SJCRH30 (cell line): ENCODE results near the gene FGGY. TPM values are rescaled to one million over a fixed set of nuclear protein-coding genes. Genes with fewer than 3 reads are reported as not detected.

Source experiments
- DNase-seq, 2 experiments: peaks; one replicate each; pipeline ENCODE4 v3.0.0-alpha.2; 2015 to 2020
- H3K27ac ChIP-seq: fragments of 250-450 bp; sonication (Bioruptor Pico); 2 replicates; pipeline ENCODE4 v1.5.1; 2020; ENCODE audit warnings: mild to moderate bottlenecking, moderate library complexity
- H3K27me3 ChIP-seq: fragments of 250-450 bp; sonication (Bioruptor Pico); 2 replicates; pipeline ENCODE4 v1.5.1; 2020; ENCODE audit warnings: mild to moderate bottlenecking, moderate library complexity
- H3K36me3 ChIP-seq: fragments of 250-450 bp; sonication (Bioruptor Pico); 2 replicates; pipeline ENCODE4 v1.5.1; 2020; ENCODE audit warnings: mild to moderate bottlenecking, moderate library complexity
- H3K4me1 ChIP-seq: fragments of 250-450 bp; sonication (Bioruptor Pico); 2 replicates; pipeline ENCODE4 v1.5.1; 2020; ENCODE audit warnings: mild to moderate bottlenecking, moderate library complexity
- H3K4me3 ChIP-seq: fragments of 250-450 bp; sonication (Bioruptor Pico); 2 replicates; pipeline ENCODE4 v1.5.1; 2020; ENCODE audit warnings: mild to moderate bottlenecking, moderate library complexity
- H3K9me3 ChIP-seq: fragments of 250-450 bp; sonication (Bioruptor Pico); replicated peaks from 2 replicates; pipeline ENCODE4 v1.5.1; 2020; ENCODE audit warnings: mild to moderate bottlenecking, moderate library complexity
- total RNA-seq: library from RNA; depleted of rRNA; stranded (reverse); fragments of >200 nt; shearing (Covaris generic); gene quantifications from 2 replicates; pipeline ENCODE4 v1.2.3, GENCODE V29; 2014

Gene FGGY
- total RNA-seq, 1 experiment from 2014 or later = 31.8 TPM

DNA sequence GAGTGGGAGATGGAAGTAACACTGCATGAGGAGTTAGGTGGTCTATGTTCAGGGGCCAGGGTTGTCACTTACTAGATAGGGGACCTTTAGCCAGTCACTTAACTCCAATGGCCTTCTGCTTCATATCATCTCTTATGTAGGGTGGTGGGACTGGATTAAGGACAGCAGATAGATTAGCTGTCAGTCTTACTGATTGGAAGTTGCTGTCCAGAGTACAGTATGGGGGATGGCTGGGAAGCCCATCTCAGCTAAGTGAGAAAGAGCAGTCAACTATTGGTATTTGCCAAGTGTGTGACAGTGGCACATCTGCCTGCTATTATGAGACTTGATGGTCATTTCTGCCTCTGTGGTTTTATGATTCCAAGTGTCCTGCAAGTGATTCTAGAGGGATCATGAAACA is 130.9 kb downstream of the FGGY start:
- peak overlapping the region; percentile 96 for H3K27ac ChIP-seq
- no peaks in the 10 kb centered on the region for H3K27me3 ChIP-seq
- no peaks in the 10 kb centered on the region for H3K9me3 ChIP-seq
- H3K4me1 ChIP-seq = peaks cover 78% of the 10 kb centered on the region
- H3K36me3 ChIP-seq = no peaks in the 10 kb centered on the region
- peak overlapping the region; percentile 18 for H3K4me3 ChIP-seq
- DNase-seq = no peak

DNA sequence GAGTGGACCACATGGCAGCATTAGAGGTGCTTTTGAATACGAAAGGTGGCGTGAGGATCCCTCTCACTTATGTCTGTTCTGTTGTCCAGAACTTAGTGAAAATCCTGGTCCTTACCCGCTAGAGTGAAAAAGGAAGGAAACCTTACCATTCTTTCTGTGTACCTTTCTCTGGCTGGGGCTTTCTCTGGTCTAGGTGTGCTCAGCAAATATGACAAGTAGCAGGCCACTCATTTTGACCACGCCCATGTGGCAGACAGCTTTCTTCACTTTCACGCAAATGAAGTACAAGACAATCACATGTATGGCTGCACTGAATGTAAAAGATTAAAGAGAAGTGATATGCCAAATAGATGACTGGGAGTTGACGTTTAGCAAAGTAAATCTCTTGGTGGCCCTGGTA is 131.9 kb downstream of the FGGY start:
- Histone ChIP-seq H3K4me1 (peaks cover 85% of the 10 kb centered on the region), H3K27me3 (no peaks in the 10 kb centered on the region), H3K9me3 (no peaks in the 10 kb centered on the region), H3K4me3 (no peak overlapping the region), H3K27ac (peak overlapping the region; percentile 96), H3K36me3 (no peaks in the 10 kb centered on the region)
- no peak for DNase-seq

DNA sequence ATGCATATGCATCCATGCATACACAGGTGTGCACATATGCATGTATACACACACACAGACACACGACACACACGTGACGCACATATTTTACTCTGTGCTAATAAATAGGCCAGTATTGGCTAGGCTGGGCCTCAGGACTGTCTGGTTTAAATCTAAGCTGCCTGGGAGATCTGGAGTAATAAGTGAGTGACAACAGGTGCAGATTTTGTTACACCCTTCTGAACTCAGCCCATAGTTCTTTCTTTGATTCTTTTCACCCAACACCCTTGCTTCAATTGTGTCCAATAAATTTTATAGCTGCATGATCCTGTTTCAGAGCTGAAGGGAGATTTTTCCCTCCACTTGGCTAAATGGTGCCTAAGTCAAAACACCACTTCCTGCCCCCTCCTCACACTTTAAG is 132.8 kb downstream of the FGGY start:
- no peak overlapping the region for H3K4me3 ChIP-seq
- H3K27me3 ChIP-seq = no peaks in the 10 kb centered on the region
- DNase-seq = peak; percentile 50 to 84
- H3K9me3 ChIP-seq = no peaks in the 10 kb centered on the region
- H3K36me3 ChIP-seq = no peaks in the 10 kb centered on the region
- H3K27ac ChIP-seq = peak overlapping the region; percentile 96
- peaks cover 92% of the 10 kb centered on the region for H3K4me1 ChIP-seq

DNA sequence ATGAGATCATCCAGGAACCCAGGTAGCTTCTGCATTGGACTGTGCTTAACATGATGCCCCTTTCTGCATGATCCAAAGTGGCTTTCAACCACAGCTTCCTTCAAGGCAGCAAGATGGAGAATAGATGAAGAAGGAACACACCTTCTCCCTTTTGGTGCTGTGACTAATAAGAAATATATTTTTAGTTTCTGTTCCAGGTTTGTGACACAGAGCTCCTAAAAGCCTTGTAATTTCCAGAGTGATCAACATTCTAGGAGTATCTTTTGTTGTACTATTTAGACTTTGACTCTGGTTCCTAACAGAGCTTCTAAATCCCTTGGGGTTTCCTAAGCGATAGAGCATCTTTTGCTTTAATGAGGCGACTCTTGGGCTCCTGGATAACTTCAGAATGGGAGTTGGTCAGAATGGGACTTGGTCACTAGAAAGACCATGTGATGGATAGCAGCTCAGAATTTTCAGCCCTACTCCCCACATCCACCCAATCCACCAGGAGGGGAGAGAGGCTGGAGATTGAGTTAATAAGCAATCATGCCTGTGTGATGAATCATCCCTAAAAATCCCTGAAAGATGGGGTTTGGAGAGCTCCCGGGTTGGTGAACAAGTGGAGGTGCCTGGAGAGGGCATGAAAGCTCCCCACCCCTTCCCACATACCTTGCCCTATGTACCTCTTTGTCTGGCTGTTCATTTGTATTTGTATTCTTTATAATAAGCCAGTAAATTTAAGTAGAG is 134.8 kb downstream of the FGGY start:
- peak; percentile 53 to 61 for DNase-seq
- H3K36me3 ChIP-seq = no peaks in the 10 kb centered on the region
- H3K27ac ChIP-seq = peak overlapping the region; percentile 24; the same call in 1 of the 2 replicates

GRCh38 chr1:59432531-59433439 is 135.9 kb downstream of the FGGY start:
- no peaks in the 10 kb centered on the region for H3K36me3 ChIP-seq
- H3K4me1 ChIP-seq = peaks cover 75% of the 10 kb centered on the region
- H3K27me3 ChIP-seq = no peaks in the 10 kb centered on the region
- DNase-seq = no peak
- H3K4me3 ChIP-seq = no peak overlapping the region
- no peaks in the 10 kb centered on the region for H3K9me3 ChIP-seq
- peak overlapping the region; percentile 83; the same call in 1 of the 2 replicates for H3K27ac ChIP-seq

More for the DNA sequence above, 134.8 kb downstream of the FGGY start:
- no peak overlapping the region for H3K4me3 ChIP-seq
- H3K9me3 ChIP-seq = no peaks in the 10 kb centered on the region
- H3K4me1 ChIP-seq = peaks cover 82% of the 10 kb centered on the region
- H3K27me3 ChIP-seq = no peaks in the 10 kb centered on the region

DNA sequence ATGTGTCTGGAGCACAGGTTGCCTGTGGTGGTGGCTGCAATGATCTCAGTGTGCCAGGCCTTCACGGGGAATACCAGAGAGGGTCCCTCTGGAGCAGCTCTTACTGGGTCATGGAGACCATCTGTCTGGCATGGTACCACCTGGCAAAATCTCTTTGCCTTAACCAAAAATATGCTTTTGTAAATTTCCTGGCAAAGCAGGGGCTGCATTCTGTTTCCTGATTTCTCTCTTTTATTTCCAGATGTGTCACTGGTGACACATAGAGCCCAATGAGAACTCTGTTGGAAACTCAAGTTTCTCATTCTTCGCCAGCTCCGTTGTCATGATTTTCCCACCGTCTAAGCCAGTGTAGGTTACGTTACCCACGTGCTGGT is 136.5 kb downstream of the FGGY start:
- Histone ChIP-seq H3K9me3 (no peaks in the 10 kb centered on the region), H3K27me3 (no peaks in the 10 kb centered on the region), H3K27ac (peak overlapping the region; percentile 83), H3K36me3 (no peaks in the 10 kb centered on the region), H3K4me1 (peaks cover 69% of the 10 kb centered on the region), H3K4me3 (no peak overlapping the region)
- no peak for DNase-seq

DNA sequence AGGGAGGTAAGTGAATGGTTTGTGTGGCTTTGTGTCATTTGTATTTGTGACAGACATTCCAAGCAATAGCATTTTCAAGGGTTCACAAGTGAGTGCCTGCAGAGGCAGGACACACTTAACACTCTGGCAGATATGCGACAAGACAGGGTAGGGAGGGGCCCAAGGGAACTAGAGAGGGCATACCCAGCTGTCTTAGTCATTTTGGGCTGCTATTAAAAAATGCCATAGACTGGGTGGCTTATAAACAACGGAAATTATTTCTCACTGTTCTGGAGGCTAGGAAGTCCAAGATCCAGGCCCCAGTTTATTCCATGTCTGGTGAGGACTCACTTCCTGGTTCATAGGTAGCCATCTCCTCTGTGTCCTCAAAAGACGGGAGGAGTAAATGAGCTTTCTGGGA is 137.4 kb downstream of the FGGY start:
- no peaks in the 10 kb centered on the region for H3K27me3 ChIP-seq
- peaks cover 59% of the 10 kb centered on the region for H3K4me1 ChIP-seq
- no peaks in the 10 kb centered on the region for H3K36me3 ChIP-seq
- H3K4me3 ChIP-seq = no peak overlapping the region
- H3K27ac ChIP-seq = peak overlapping the region; percentile 83
- H3K9me3 ChIP-seq = no peaks in the 10 kb centered on the region
- peak; percentile 87 for DNase-seq

DNA sequence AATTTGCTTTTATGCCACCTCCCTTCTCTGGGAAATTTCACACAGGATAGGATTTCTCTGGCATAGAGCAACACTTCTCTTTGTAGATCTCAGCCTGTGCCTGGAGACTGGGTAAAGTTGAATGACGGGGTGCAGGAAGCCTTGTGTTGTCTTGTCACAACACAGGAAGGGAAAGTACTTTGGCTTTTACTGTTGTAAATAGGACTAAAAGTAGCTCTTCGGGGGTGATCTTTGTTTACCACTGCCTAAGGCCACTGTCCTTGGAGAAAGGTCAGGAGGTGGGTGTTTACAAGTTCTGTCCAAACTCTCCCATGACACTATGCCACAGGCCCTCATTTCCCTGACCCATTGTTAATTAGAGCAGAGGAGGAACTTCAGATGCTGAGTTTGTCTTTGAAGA is 139.7 kb downstream of the FGGY start:
- Histone ChIP-seq H3K4me1 (peaks cover 45% of the 10 kb centered on the region), H3K27ac (no peak overlapping the region), H3K9me3 (no peaks in the 10 kb centered on the region), H3K36me3 (no peaks in the 10 kb centered on the region), H3K4me3 (no peak overlapping the region), H3K27me3 (no peaks in the 10 kb centered on the region)
- DNase-seq = peak in 1 of 2 experiments; percentile 1

GRCh38 chr1:59438058-59438560 is 141.2 kb downstream of the FGGY start:
- DNase-seq = no peak
- peaks cover 2% of the 10 kb centered on the region; the same call in 1 of the 2 replicates for H3K9me3 ChIP-seq
- no peaks in the 10 kb centered on the region for H3K27me3 ChIP-seq
- no peak overlapping the region for H3K4me3 ChIP-seq
- peaks cover 45% of the 10 kb centered on the region for H3K4me1 ChIP-seq
- H3K27ac ChIP-seq = no peak overlapping the region
- no peaks in the 10 kb centered on the region for H3K36me3 ChIP-seq

DNA sequence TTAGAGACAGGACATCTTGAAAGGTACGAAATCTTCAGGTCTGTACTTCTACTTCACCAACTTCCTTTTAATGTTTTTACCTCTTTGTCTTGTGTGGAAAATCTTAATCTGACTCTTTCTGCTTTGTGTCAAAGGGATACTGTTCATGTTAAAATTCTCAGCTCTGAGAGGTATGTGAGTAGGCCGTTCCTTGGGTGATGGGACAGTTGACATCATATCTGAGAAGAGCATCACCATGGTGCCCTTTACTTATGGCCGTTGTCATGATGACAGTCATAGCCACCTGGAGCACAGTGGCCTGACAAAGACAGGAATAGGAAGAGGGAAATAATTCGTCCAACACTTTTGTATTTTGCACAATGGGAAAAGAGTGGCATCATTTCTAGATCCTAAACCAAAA is 145.6 kb downstream of the FGGY start:
- no peak for DNase-seq
- Histone ChIP-seq H3K27me3 (no peaks in the 10 kb centered on the region), H3K9me3 (peaks cover 2% of the 10 kb centered on the region), H3K27ac (peak overlapping the region; percentile 90), H3K4me3 (no peak overlapping the region), H3K4me1 (peaks cover 32% of the 10 kb centered on the region), H3K36me3 (no peaks in the 10 kb centered on the region)

- Histone ChIP-seq H3K27ac (peak overlapping the region; percentile 90), H3K4me1 (peaks cover 32% of the 10 kb centered on the region), H3K36me3 (no peaks in the 10 kb centered on the region), H3K9me3 (peaks cover 6% of the 10 kb centered on the region), H3K4me3 (no peak overlapping the region), H3K27me3 (no peaks in the 10 kb centered on the region)
- DNase-seq = peak; percentile 90 to 91
Measured at GRCh38 chr1:59443310-59443709, 146.4 kb downstream of the FGGY start.

DNA sequence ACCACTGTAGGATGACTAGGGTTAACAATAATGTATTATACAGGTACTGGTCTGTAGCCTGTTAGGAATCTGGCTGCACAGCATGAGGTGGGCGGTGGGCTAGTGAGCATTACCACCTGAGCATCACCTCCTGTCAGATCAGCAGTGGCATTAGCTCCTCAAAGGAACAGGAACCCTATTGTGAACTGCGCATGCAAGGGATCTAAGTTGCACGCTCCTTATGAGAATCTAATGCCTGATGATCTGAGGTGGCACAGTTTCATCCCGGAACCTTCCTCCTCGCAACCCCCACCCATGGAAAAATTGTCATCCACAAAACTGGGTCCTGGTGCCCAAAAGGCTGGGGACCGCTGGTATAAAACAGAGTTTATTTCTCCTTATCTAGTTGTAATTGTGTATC is 147.6 kb downstream of the FGGY start:
- no peak for DNase-seq
- Histone ChIP-seq H3K27ac (peak overlapping the region; percentile 90), H3K4me1 (peaks cover 32% of the 10 kb centered on the region), H3K36me3 (no peaks in the 10 kb centered on the region), H3K27me3 (no peaks in the 10 kb centered on the region), H3K4me3 (no peak overlapping the region), H3K9me3 (peaks cover 6% of the 10 kb centered on the region)

DNA sequence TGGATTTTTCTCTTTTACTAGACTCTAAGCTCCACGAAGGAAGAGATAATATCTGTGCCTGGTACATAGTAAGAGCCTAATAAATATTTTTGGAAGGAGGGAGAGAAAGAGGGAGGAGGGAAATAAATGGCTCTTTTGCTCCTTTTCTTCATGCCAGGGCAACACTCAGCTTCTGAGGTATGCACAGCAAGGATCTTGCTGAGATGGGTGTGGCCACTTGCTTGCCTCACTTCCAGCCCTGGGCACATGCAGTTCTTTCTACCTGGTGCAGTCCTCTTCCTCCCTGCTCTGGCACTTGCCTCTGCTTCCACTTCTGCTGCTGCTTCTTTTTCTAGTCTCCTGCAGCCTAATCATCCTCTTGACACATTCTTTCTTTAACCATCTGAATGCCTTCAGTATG is 148.1 kb downstream of the FGGY start:
- peaks cover 6% of the 10 kb centered on the region for H3K9me3 ChIP-seq
- no peaks in the 10 kb centered on the region for H3K27me3 ChIP-seq
- no peak overlapping the region for H3K4me3 ChIP-seq
- H3K4me1 ChIP-seq = peaks cover 32% of the 10 kb centered on the region
- H3K27ac ChIP-seq = no peak overlapping the region; the same call in 1 of the 2 replicates
- no peaks in the 10 kb centered on the region for H3K36me3 ChIP-seq
- no peak for DNase-seq

DNA sequence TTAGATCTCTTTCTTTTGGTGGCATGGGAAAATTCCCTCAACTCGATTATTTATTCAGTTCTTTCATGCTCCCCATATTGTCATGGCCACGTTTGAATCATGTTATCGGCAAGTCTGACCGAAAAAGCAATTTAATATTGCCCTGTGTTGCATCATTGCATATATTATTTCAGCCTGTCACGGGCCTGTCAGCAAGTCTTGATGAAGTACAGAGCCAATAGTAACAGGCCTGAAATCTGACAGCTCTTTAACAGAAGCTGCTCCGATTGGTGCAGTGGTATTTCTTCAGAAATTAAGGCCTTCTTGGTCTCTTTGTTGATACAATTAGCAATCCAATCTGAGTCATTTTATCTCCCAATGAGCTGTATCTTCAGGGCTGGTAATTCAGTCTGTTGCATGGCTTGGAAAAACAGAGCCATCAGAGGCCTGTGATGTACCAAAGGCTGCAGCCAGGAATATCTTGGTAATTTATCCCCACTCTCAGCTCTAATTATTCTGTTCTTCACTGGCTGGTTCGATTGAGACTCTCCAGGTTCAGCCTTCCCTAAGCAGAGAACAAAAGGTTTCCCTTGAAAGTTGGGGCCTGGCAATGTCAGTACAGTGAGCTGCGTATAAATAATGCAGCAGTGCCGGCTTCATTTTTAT is 149.5 kb downstream of the FGGY start:
- Histone ChIP-seq H3K27ac (no peak overlapping the region), H3K36me3 (no peaks in the 10 kb centered on the region), H3K9me3 (peaks cover 7% of the 10 kb centered on the region), H3K4me1 (peaks cover 32% of the 10 kb centered on the region), H3K27me3 (no peaks in the 10 kb centered on the region), H3K4me3 (no peak overlapping the region)
- no peak for DNase-seq
